BE2C (cell line): Measurements from ENCODE around the gene GRIN2C.
A peak's percentile ranks its signal among the peaks of the same experiment; 100 is the strongest.

Experiments
- DNase-seq: peaks from one replicate; pipeline ENCODE4 v3.0.0-alpha.2; 2020
- H3K27me3 ChIP-seq: fragments of 250-450 bp; sonication (Bioruptor Pico); 2 replicates; pipeline ENCODE4 v1.5.1; 2020; ENCODE audit warnings: mild to moderate bottlenecking
- H3K36me3 ChIP-seq: fragments of 250-450 bp; sonication (Bioruptor Pico); 2 replicates; pipeline ENCODE4 v1.5.1; 2020; ENCODE audit warnings: mild to moderate bottlenecking
- H3K4me1 ChIP-seq: fragments of 250-450 bp; sonication (Bioruptor Pico); 2 replicates; pipeline ENCODE4 v1.5.1; 2020
- H3K4me3 ChIP-seq: 2 replicates; pipeline ENCODE4 v1.5.1; 2011; ENCODE audit warnings: low read depth, low read length
- H3K9me3 ChIP-seq: fragments of 250-450 bp; sonication (Bioruptor Pico); 2 replicates; pipeline ENCODE4 v1.5.1; 2020
- CTCF ChIP-seq: IDR thresholded peaks from 2 replicates; pipeline ENCODE4 v1.5.1; 2012; ENCODE audit warnings: mild to moderate bottlenecking, low read depth, low read length

GRIN2C gene

GRCh38 chr17:74875977-74876593 is 16.4 kb upstream of the GRIN2C start:
- Histone ChIP-seq H3K4me3 (no peak overlapping the region), H3K4me1 (peaks cover 4% of the 10 kb centered on the region), H3K9me3 (no peaks in the 10 kb centered on the region), H3K36me3 (no peaks in the 10 kb centered on the region), H3K27me3 (no peaks in the 10 kb centered on the region; the same call in 1 of the 2 replicates)
- no peak for DNase-seq
- TF ChIP-seq CTCF, result no peak

GRCh38 chr17:74875155-74875976 is 15.7 kb upstream of the GRIN2C start:
- no peak for TF ChIP-seq CTCF
- H3K36me3 ChIP-seq, result no peaks in the 10 kb centered on the region
- H3K4me1 ChIP-seq, result peaks cover 4% of the 10 kb centered on the region
- H3K4me3 ChIP-seq, result no peak overlapping the region
- no peaks in the 10 kb centered on the region for H3K9me3 ChIP-seq
- no peak for DNase-seq
- H3K27me3 ChIP-seq, result no peaks in the 10 kb centered on the region

- H3K9me3 ChIP-seq, result no peaks in the 10 kb centered on the region
- no peaks in the 10 kb centered on the region for H3K36me3 ChIP-seq
- peaks cover 4% of the 10 kb centered on the region for H3K4me1 ChIP-seq
- no peak overlapping the region for H3K4me3 ChIP-seq
- TF ChIP-seq CTCF, result no peak
- DNase-seq, result no peak
- H3K27me3 ChIP-seq, result no peaks in the 10 kb centered on the region
These were observed 14.9 kb upstream of the GRIN2C start for GRCh38 chr17:74874615-74875037.

GRCh38 chr17:74873874-74874614 is 14.4 kb upstream of the GRIN2C start:
- no peaks in the 10 kb centered on the region for H3K9me3 ChIP-seq
- no peaks in the 10 kb centered on the region for H3K27me3 ChIP-seq
- H3K4me1 ChIP-seq, result peaks cover 4% of the 10 kb centered on the region
- TF ChIP-seq CTCF, result no peak
- no peaks in the 10 kb centered on the region for H3K36me3 ChIP-seq
- DNase-seq, result no peak
- H3K4me3 ChIP-seq, result peak overlapping the region; percentile 74

GRCh38 chr17:74873037-74873873 is 13.6 kb upstream of the GRIN2C start:
- H3K36me3 ChIP-seq, result no peaks in the 10 kb centered on the region
- TF ChIP-seq CTCF, result no peak
- DNase-seq, result peak; percentile 99
- H3K4me1 ChIP-seq, result peaks cover 4% of the 10 kb centered on the region
- peak overlapping the region; percentile 75 for H3K4me3 ChIP-seq
- H3K9me3 ChIP-seq, result no peaks in the 10 kb centered on the region
- H3K27me3 ChIP-seq, result no peaks in the 10 kb centered on the region
